ENCODE results near the gene KRT72. TPM values are rescaled to one million over a fixed set of nuclear protein-coding genes. Genes with fewer than 3 reads are reported as not detected.

The KRT72 gene
- total and polyA plus RNA-seq, 12 donors = 0.15 TPM; not detected in 11

DNA sequence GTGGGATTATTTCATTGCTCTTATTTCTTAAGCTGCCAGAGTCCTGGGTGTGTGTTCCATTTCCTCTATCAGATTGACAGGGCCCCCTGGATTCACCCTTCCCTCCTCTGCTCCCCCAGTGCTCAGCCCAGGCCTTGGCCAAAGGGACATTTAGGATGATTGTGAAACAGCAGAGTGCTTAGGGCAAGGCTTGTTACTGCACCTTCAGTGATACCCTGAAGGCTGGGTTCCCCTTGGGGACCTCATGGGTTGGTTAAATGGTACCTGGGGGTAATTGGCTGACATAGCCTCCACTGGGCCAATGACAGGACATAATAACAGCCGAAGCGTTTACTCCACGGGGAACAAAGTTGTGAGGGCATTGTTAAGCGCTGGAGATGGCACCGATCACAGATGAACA lies 1.3 kb upstream of the KRT72 start:
- Histone ChIP-seq H3K4me3 (no peak overlapping the region), H3K27ac (no peak overlapping the region), H3K4me1 (peaks cover 0 to 4% (median 0%) of the 10 kb centered on the region in 9 donors), H3K36me3 (no peaks in the 10 kb centered on the region), H3K9me3 (no peaks in the 10 kb centered on the region), H3K27me3 (peaks cover 16 to 75% (median 68%) of the 10 kb centered on the region in 7 donors)
- 85 to 92% methylated on average over 5 of the region's 5 CpGs for WGBS, 2 donors
- DNase-seq = no peak
- TF ChIP-seq, protein P1, sequence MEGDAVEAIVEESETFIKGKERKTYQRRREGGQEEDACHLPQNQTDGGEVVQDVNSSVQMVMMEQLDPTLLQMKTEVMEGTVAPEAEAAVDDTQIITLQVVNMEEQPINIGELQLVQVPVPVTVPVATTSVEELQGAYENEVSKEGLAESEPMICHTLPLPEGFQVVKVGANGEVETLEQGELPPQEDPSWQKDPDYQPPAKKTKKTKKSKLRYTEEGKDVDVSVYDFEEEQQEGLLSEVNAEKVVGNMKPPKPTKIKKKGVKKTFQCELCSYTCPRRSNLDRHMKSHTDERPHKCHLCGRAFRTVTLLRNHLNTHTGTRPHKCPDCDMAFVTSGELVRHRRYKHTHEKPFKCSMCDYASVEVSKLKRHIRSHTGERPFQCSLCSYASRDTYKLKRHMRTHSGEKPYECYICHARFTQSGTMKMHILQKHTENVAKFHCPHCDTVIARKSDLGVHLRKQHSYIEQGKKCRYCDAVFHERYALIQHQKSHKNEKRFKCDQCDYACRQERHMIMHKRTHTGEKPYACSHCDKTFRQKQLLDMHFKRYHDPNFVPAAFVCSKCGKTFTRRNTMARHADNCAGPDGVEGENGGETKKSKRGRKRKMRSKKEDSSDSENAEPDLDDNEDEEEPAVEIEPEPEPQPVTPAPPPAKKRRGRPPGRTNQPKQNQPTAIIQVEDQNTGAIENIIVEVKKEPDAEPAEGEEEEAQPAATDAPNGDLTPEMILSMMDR (IDR thresholded peaks at IDR 0.05) = no peak
- ATAC-seq = no peak
- intact Hi-C loops (cut with DNase I) = no loop called here

DNA sequence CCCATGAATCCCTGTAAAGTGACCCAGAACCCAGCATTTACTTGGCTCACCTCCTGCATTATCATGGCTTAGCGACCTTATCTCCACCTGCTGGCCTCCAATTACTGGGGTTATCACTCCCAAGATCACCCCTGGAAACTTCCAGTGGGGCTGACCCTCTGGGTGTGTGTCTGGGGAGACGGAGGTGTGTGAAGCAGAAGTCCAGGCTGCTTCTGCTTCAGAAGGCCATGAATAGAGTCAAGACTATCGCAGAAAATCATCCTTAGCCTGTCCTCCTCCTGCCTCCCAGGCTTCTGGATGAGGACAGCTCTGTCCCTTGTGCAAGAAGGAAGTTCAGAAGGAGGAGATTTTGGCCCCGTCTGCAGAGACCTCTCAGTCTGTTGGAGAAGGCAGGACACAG lies 408 bp upstream of the KRT72 start:
- peaks cover 16 to 75% (median 65%) of the 10 kb centered on the region in 7 donors for H3K27me3 ChIP-seq
- ATAC-seq (no peak), DNase-seq (no peak)
- no peaks in the 10 kb centered on the region for H3K36me3 ChIP-seq
- TF ChIP-seq, protein P1 (IDR thresholded peaks at IDR 0.05) = no peak
- intact Hi-C loops (cut with DNase I) = no loop called here
- 39 to 63% methylated on average over 4 of the region's 4 CpGs for WGBS, 2 donors
- H3K27ac ChIP-seq = no peak overlapping the region
- H3K4me3 ChIP-seq = no peak overlapping the region
- H3K4me1 ChIP-seq = peaks cover 0 to 4% (median 0%) of the 10 kb centered on the region in 9 donors
- no peaks in the 10 kb centered on the region for H3K9me3 ChIP-seq

DNA sequence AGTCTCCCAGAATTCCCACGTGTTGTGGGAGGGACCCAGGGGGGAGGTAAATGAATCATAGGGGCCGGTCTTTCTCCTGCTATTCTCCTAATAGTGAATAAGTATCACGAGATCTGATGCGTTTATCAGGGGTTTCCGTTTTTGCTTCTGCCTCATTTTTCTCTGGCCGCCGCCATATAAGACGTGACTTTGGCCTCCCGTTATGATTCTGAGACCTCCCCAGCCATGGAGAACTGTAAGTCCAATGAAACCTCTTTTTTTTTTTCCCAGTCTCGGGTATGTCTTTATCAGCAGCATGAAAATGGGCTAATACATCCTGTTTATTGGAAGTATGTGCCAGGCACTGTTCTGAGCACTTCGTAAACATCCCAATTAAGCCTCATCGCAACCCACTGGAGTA lies 788 bp downstream of the KRT72 start:
- Histone ChIP-seq H3K9me3 (no peaks in the 10 kb centered on the region), H3K4me3 (no peak overlapping the region), H3K27me3 (peaks cover 16 to 76% (median 63%) of the 10 kb centered on the region in 7 donors), H3K36me3 (no peaks in the 10 kb centered on the region), H3K4me1 (peaks cover 0 to 4% (median 0%) of the 10 kb centered on the region in 9 donors), H3K27ac (no peak overlapping the region)
- no peak for ATAC-seq
- intact Hi-C loops (cut with DNase I) = no loop called here
- WGBS, 2 donors = 84 to 87% methylated on average over 12 of the region's 12 CpGs
- no peak for DNase-seq
- TF ChIP-seq, protein P1 (IDR thresholded peaks at IDR 0.05) = no peak

DNA sequence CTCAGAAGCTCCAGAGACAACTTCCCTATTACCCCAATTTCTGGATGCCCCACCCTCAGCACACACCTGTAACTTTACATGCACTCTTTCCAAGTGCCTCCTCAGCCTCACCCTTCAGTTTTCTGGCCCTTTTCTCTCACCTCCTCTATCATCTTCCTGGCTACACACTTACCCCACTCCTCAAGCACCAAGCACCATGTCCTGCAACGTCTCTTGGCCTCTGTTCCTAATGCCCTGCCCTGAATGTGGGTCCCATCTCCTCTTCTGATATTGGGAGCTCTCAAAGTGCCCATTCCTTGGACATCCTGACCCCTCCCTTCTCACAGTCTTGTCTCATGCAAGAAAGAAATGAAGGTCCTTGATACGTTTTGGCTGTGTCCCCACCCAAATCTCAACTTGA lies 1.2 kb downstream of the KRT72 start:
- H3K27me3 ChIP-seq = peaks cover 16 to 76% (median 63%) of the 10 kb centered on the region in 7 donors
- 50 to 54% methylated on average over 2 of the region's 2 CpGs for WGBS, 2 donors
- ATAC-seq = no peak
- H3K4me3 ChIP-seq = no peak overlapping the region
- no peaks in the 10 kb centered on the region for H3K36me3 ChIP-seq
- peaks cover 0 to 4% (median 0%) of the 10 kb centered on the region in 9 donors for H3K4me1 ChIP-seq
- H3K9me3 ChIP-seq = no peaks in the 10 kb centered on the region
- DNase-seq = no peak
- no peak overlapping the region for H3K27ac ChIP-seq
- intact Hi-C loops (cut with DNase I) = no loop called here
- TF ChIP-seq, protein P1 (IDR thresholded peaks at IDR 0.05) = no peak
